ENCODE measurements around the gene POC1B. TPM values are rescaled to one million over a fixed set of nuclear protein-coding genes. Genes with fewer than 3 reads are reported as not detected.

POC1B gene
- total RNA-seq, 1 experiment from 2014 or later, result 30.8 TPM

DNA sequence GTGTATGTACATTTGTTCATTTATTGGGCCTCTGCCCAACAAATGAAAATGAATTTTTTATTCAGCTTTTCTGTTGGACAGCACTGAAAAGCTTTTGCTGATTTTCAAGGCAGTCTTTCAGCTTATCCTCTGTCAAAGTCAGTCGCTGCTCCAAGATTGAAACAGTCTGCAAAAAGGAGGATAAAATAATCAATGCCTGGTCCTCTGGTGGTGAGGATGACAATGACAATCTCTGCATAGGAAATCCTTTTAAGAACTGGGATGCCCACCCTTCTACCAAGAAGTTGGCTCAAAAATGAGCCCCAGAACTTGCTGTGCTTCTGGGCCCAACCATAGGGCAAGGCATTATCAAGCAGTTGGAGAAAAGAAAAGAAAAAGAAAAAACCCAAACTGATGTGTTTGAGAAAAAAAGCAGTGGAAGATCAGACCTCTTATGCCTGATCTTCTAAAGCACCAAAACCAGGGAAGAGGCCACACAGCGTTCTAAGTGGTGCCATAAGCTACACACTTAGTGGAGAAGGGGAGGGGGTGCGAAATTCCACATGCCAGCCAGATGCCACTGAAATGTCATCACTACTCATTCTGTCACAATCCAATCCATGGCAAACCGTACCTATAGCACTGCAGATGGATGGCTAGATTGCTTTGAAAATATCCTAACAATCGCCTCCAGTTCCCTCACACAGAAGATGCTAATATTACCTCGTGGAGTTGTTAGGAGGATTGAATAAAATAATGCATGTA is 104.6 kb downstream of the POC1B start:
- no TSS peak for BruUV-seq (replicated peaks)
- Histone ChIP-seq H3K4me3 (ENCODE audit: low read depth, low read length, poor library complexity, severe bottlenecking) (no peak overlapping the region), H3K27me3 (replicated peaks; ENCODE audit: insufficient read depth, low read depth, low read length, poor library complexity) (no peaks in the 10 kb centered on the region), H3K9me3 (ENCODE audit: low read depth, low read length, poor library complexity, severe bottlenecking) (no peaks in the 10 kb centered on the region), H3K36me3 (ENCODE audit: insufficient read depth, low read length, poor library complexity, severe bottlenecking) (peaks cover 7% of the 10 kb centered on the region), H3K4me1 (ENCODE audit: insufficient read depth, low read length, poor library complexity, severe bottlenecking) (peaks cover 27% of the 10 kb centered on the region), H3K27ac (ENCODE audit: low read depth, low read length, poor library complexity, severe bottlenecking) (no peak overlapping the region)
- no peak for TF ChIP-seq EZH2 (IDR thresholded peaks at IDR 0.05; ENCODE audit: borderline replicate concordance, low read depth, low read length, poor library complexity, severe bottlenecking)
- TF ChIP-seq CTCF (conservative IDR thresholded peaks at IDR 0.05; ENCODE audit: low read depth, low read length), result peak; percentile 49
- peak; percentile 39 for DNase-seq (ENCODE audit: low spot score)
- CTCF ChIA-PET, result no interaction called here
- POLR2A ChIA-PET (ENCODE audit: low non-redundant PET), result no interaction called here
- intact Hi-C loops (cut with micrococcal nuclease; ENCODE audit: unreplicated experiment), result no loop called here

DNA sequence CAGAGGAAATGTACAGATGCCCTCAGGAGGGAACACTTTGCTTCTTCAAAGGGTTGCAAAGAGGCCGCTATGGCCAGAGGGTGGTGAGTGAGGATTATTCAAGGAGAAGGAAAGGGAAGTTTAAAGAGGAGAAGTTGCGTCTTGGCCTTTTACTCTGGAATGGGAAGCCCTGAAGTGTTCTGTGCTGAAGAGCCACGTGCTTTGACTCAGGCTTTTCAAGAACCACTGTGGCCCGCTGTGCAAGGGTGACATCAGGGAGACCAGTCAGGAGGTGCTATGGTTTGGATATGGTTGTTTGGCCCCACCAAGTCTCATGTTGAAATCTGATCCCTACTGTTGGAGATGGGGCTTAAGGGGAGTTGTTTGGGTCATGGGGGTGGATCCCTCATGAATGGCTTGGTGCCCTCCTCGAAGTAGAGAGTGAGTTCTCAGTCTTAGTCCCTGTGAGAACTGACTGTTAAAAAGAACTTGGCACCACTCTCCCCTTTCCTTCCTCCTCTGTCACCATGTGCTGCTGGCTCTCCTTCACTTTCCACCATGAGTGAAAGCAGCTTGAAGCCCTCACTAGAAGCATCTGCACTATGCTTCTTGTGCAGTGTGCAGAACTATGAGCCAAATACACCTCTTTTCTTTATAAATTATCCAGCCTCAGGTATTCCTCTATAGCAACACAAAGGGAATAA is 107.5 kb downstream of the POC1B start:
- ChIA-PET CTCF (no interaction called here), POLR2A (ENCODE audit: low non-redundant PET) (no interaction called here)
- no TSS peak for BruUV-seq (replicated peaks)
- DNase-seq (ENCODE audit: low spot score), result no peak
- Histone ChIP-seq H3K4me3 (ENCODE audit: low read depth, low read length, poor library complexity, severe bottlenecking) (no peak overlapping the region), H3K9me3 (ENCODE audit: low read depth, low read length, poor library complexity, severe bottlenecking) (no peaks in the 10 kb centered on the region), H3K27me3 (replicated peaks; ENCODE audit: insufficient read depth, low read depth, low read length, poor library complexity) (no peaks in the 10 kb centered on the region), H3K36me3 (ENCODE audit: insufficient read depth, low read length, poor library complexity, severe bottlenecking) (no peaks in the 10 kb centered on the region), H3K4me1 (ENCODE audit: insufficient read depth, low read length, poor library complexity, severe bottlenecking) (peaks cover 41% of the 10 kb centered on the region), H3K27ac (ENCODE audit: low read depth, low read length, poor library complexity, severe bottlenecking) (no peak overlapping the region)
- TF ChIP-seq EZH2 (IDR thresholded peaks at IDR 0.05; ENCODE audit: borderline replicate concordance, low read depth, low read length, poor library complexity, severe bottlenecking) (no peak), CTCF (conservative IDR thresholded peaks at IDR 0.05; ENCODE audit: low read depth, low read length) (no peak)
- intact Hi-C loops (cut with micrococcal nuclease; ENCODE audit: unreplicated experiment), result no loop called here

- no TSS peak for BruUV-seq (replicated peaks)
- intact Hi-C loops (cut with micrococcal nuclease; ENCODE audit: unreplicated experiment), result no loop called here
- H3K27me3 ChIP-seq (replicated peaks; ENCODE audit: insufficient read depth, low read depth, low read length, poor library complexity), result no peaks in the 10 kb centered on the region
- DNase-seq (ENCODE audit: low spot score), result peak; percentile 26
- H3K9me3 ChIP-seq (ENCODE audit: low read depth, low read length, poor library complexity, severe bottlenecking), result no peaks in the 10 kb centered on the region
- peaks cover 44% of the 10 kb centered on the region for H3K4me1 ChIP-seq (ENCODE audit: insufficient read depth, low read length, poor library complexity, severe bottlenecking)
- peak overlapping the region; percentile 60 for H3K27ac ChIP-seq (ENCODE audit: low read depth, low read length, poor library complexity, severe bottlenecking)
- TF ChIP-seq CTCF (conservative IDR thresholded peaks at IDR 0.05; ENCODE audit: low read depth, low read length) (no peak), EZH2 (IDR thresholded peaks at IDR 0.05; ENCODE audit: borderline replicate concordance, low read depth, low read length, poor library complexity, severe bottlenecking) (no peak)
- H3K36me3 ChIP-seq (ENCODE audit: insufficient read depth, low read length, poor library complexity, severe bottlenecking), result no peaks in the 10 kb centered on the region
- POLR2A ChIA-PET (ENCODE audit: low non-redundant PET), result no interaction called here
- CTCF ChIA-PET, result no interaction called here
- H3K4me3 ChIP-seq (ENCODE audit: low read depth, low read length, poor library complexity, severe bottlenecking), result no peak overlapping the region
These were observed 108.4 kb downstream of the POC1B start for GRCh38 chr12:89417246-89417977.

Measured in A673 (cell line).